HCT116 (cell line): ENCODE measurements around the gene DAO. TPM values are rescaled to one million over a fixed set of nuclear protein-coding genes. Genes with fewer than 3 reads are reported as not detected.

Source experiments
- ATAC-seq: fragments of 200-7000 bp; cut with Tn5 transposase; 2 replicates; pipeline ENCODE4 v1.9.1; 2020; ENCODE audit warnings: mild to moderate bottlenecking, moderate library complexity
- BruUV-seq: library from RNA; stranded (reverse); fragments of 400-500 nt; replicated peaks from 2 replicates; lab custom pipeline; 2021; lab: Mats Ljungman, UMichigan
- CTCF ChIA-PET: fragments of 300-600 bp; sonication (Branson Sonifier 250); formaldehyde crosslinking; loops from one replicate; lab custom pipeline; 2021; ENCODE audit warnings: antibody characterized with exemption; lab: Charles Lee
- POLR2A ChIA-PET: fragments of 300-600, 350-600 bp; sonication (Branson Sonifier 250); formaldehyde crosslinking; loops from one replicate; lab custom pipeline; 2021; ENCODE audit warnings: antibody characterized with exemption; lab: Charles Lee
- RAD21 ChIA-PET, 2 experiments: fragments of 300-600 bp; sonication (Branson Sonifier 250); formaldehyde crosslinking; loops; one replicate each; lab custom pipeline; 2023; ENCODE audit warnings: low total read pairs in 2 of 2; ENCODE audit not compliant: uncharacterized antibody in 2 of 2, unreplicated experiment in 2 of 2, low non-redundant PET in 1 of 2; lab: Charles Lee
- DNase-seq: peaks from one replicate; pipeline ENCODE4 v3.0.0-alpha.2; 2010; ENCODE audit warnings: low read depth, low spot score
- H2AFZ ChIP-seq: fragments of 200-600 bp; shearing (Covaris generic), sonication (generic); 2 replicates; pipeline ENCODE4 v1.6.1; 2017; ENCODE audit warnings: low read depth, mixed run types, mixed read lengths, antibody characterized with exemption, low read length; ENCODE audit not compliant: poor library complexity, severe bottlenecking
- H3K27ac ChIP-seq: 2 replicates; pipeline ENCODE4 v1.5.1; 2012; ENCODE audit warnings: low read depth, low read length
- H3K27me3 ChIP-seq: fragments of 200-600 bp; sonication (generic); 2 replicates; pipeline ENCODE4 v1.6.1; 2016; ENCODE audit warnings: mixed run types, low read length, mixed read lengths; ENCODE audit not compliant: insufficient read depth
- H3K36me3 ChIP-seq, 2 experiments: fragments of 200-500 bp in 1 of 2; fragments of 200-600 bp in 1 of 2; sonication (Bioruptor generic) in 1 of 2; sonication (generic) in 1 of 2; 2 replicates each; pipeline versions ENCODE4 v1.5.1 to v1.6.1; 2014 to 2016; ENCODE audit warnings: low read length in 2 of 2, inconsistent platforms in 1 of 2, mixed read lengths in 1 of 2, mixed run types in 1 of 2; ENCODE audit not compliant: insufficient read depth in 2 of 2, control insufficient read depth in 1 of 2
- H3K4me1 ChIP-seq, 2 experiments: fragments of 200-600 bp in 1 of 2; sonication (generic) in 1 of 2; 2 replicates each; pipeline versions ENCODE4 v1.5.1 to v1.6.1; 2012 to 2017; ENCODE audit warnings: low read length in 2 of 2, inconsistent platforms in 1 of 2, mild to moderate bottlenecking in 1 of 2, mixed read lengths in 1 of 2, mixed run types in 1 of 2, moderate library complexity in 1 of 2; ENCODE audit not compliant: insufficient read depth in 2 of 2, control insufficient read depth in 1 of 2
- H3K4me2 ChIP-seq: fragments of 200-600 bp; sonication (generic); 2 replicates; pipeline ENCODE4 v1.6.1; 2017; ENCODE audit warnings: mixed run types, low read length, mixed read lengths
- H3K4me3 ChIP-seq, 2 experiments: fragments of 200-600 bp in 1 of 2; sonication (generic) in 1 of 2; replicated peaks in 1 of 2; 2 replicates each; pipeline ENCODE4 v1.5.1; 2011 to 2016; ENCODE audit warnings: low read length in 2 of 2, control low read depth in 1 of 2, low read depth in 1 of 2, mild to moderate bottlenecking in 1 of 2, mixed read lengths in 1 of 2, mixed run types in 1 of 2
- H3K79me2 ChIP-seq: fragments of 200-600 bp; sonication (generic); 2 replicates; pipeline ENCODE4 v1.6.1; 2017; ENCODE audit warnings: mild to moderate bottlenecking, mixed run types, low read length, moderate library complexity, mixed read lengths; ENCODE audit not compliant: insufficient read depth
- H3K9ac ChIP-seq: fragments of 200-600 bp; sonication (generic); 2 replicates; pipeline ENCODE4 v1.6.1; 2016; ENCODE audit warnings: low read length, mixed read lengths
- H3K9me2 ChIP-seq: fragments of 200-600 bp; sonication (generic), shearing (Covaris generic); 2 replicates; pipeline ENCODE4 v1.6.1; 2017; ENCODE audit warnings: mixed run types, mild to moderate bottlenecking, moderate library complexity; ENCODE audit not compliant: insufficient read depth
- H3K9me3 ChIP-seq, 2 experiments: fragments of 200-500 bp in 1 of 2; fragments of 200-600 bp in 1 of 2; sonication (Bioruptor generic) in 1 of 2; sonication (generic) in 1 of 2; 2 replicates each; pipeline ENCODE4 v1.6.1; 2014 to 2017; ENCODE audit warnings: low read length in 2 of 2, mixed read lengths in 2 of 2, inconsistent platforms in 1 of 2, low read depth in 1 of 2, mild to moderate bottlenecking in 1 of 2, mixed run types in 1 of 2, moderate library complexity in 1 of 2; ENCODE audit not compliant: control insufficient read depth in 1 of 2, insufficient read depth in 1 of 2
- H4K20me1 ChIP-seq: fragments of 200-600 bp; sonication (generic), shearing (Covaris generic); 2 replicates; pipeline ENCODE4 v1.6.1; 2017; ENCODE audit warnings: mixed run types, mild to moderate bottlenecking, moderate library complexity; ENCODE audit not compliant: insufficient read depth
- ATF3 ChIP-seq: IDR thresholded peaks from 2 replicates; pipeline ENCODE4 v1.6.1; 2012
- CBX3 ChIP-seq: IDR thresholded peaks from 2 replicates; pipeline ENCODE4 v1.6.1; 2012; ENCODE audit warnings: low read depth
- CEBPB ChIP-seq: IDR thresholded peaks from 2 replicates; pipeline ENCODE4 v1.6.1; 2012; ENCODE audit warnings: low read depth
- CTCF ChIP-seq, 3 experiments: fragments of 200-600 bp in 1 of 3; sonication (generic) in 1 of 3; IDR thresholded peaks in 2 of 3; conservative IDR thresholded peaks in 1 of 3; 2 replicates each; pipeline ENCODE4 v1.5.1; 2012 to 2017; ENCODE audit warnings: low read depth in 2 of 3, low read length in 2 of 3, antibody characterized with exemption in 1 of 3, borderline replicate concordance in 1 of 3, control low read depth in 1 of 3, mild to moderate bottlenecking in 1 of 3, mixed read lengths in 1 of 3, mixed run types in 1 of 3, moderate library complexity in 1 of 3; ENCODE audit not compliant: insufficient read depth in 1 of 3
- EGR1 ChIP-seq: IDR thresholded peaks from 2 replicates; pipeline ENCODE4 v1.6.1; 2012; ENCODE audit warnings: low read depth
- EZH2phosphoT487 ChIP-seq: fragments of 200-600 bp; IDR thresholded peaks from 2 replicates; pipeline ENCODE4 v1.6.1; 2018; ENCODE audit warnings: antibody characterized with exemption, borderline replicate concordance
- FOSL1 ChIP-seq: IDR thresholded peaks from 2 replicates; pipeline ENCODE4 v1.6.1; 2012; ENCODE audit warnings: low read depth
- MAX ChIP-seq: IDR thresholded peaks from 2 replicates; pipeline ENCODE4 v1.6.1; 2012
- POLR2AphosphoS5 ChIP-seq: IDR thresholded peaks from 2 replicates; pipeline ENCODE4 v1.6.1; 2011; ENCODE audit warnings: mild to moderate bottlenecking, low read depth, low read length, moderate library complexity
- RAD21 ChIP-seq: IDR thresholded peaks from 2 replicates; pipeline ENCODE4 v1.6.1; 2012; ENCODE audit warnings: low read depth, mild to moderate bottlenecking
- REST ChIP-seq: IDR thresholded peaks from 2 replicates; pipeline ENCODE4 v1.6.1; 2012; ENCODE audit warnings: low read depth
- SRF ChIP-seq: IDR thresholded peaks from 2 replicates; pipeline ENCODE4 v1.6.1; 2012; ENCODE audit warnings: low read depth
- TCF7L2 ChIP-seq: IDR thresholded peaks from 2 replicates; pipeline ENCODE4 v1.7.0; 2011; ENCODE audit warnings: borderline replicate concordance, inconsistent platforms; ENCODE audit not compliant: insufficient read depth, insufficient read length; ENCODE audit errors: extremely low read depth
- YY1 ChIP-seq: IDR thresholded peaks from 2 replicates; pipeline ENCODE4 v1.6.1; 2011; ENCODE audit warnings: low read length, low read depth, moderate library complexity, mild to moderate bottlenecking; ENCODE audit not compliant: insufficient replicate concordance; ENCODE audit errors: extremely low read depth
- ZNF274 ChIP-seq: fragments of 200-500 bp; sonication (Bioruptor generic); IDR thresholded peaks from 2 replicates; pipeline ENCODE4 v1.6.1; 2014; ENCODE audit warnings: mild to moderate bottlenecking, low read depth, low read length, inconsistent platforms
- intact Hi-C: fragments of 100-400 bp; cut with micrococcal nuclease; formaldehyde crosslinking; loops from 2 replicates; pipeline ENCODE4 v1.10.0; 2022
- total RNA-seq: library from RNA; stranded (reverse); gene quantifications from one replicate; pipeline ENCODE4 v1.2.1, GENCODE V29; 2021; ENCODE audit not compliant: unreplicated experiment

The DAO gene
- total RNA-seq, 1 experiment from 2014 or later = not detected

GRCh38 chr12:108938247-108938924, 58.5 kb downstream of the DAO start:
- H3K4me1 ChIP-seq = peaks cover 0 to 4% of the 10 kb centered on the region in 2 experiments; a peak in 1 of 4 replicates
- ChIA-PET CTCF (no interaction called here), POLR2A (no interaction called here), RAD21 (no interaction called here)
- H2AFZ ChIP-seq = no peak overlapping the region
- TF ChIP-seq RAD21 = no peak
- no peak for TF ChIP-seq FOSL1
- TF ChIP-seq EGR1 = no peak
- no peak for TF ChIP-seq ZNF274
- TF ChIP-seq CEBPB = no peak
- TF ChIP-seq MAX = no peak
- TF ChIP-seq ATF3 = no peak
- TF ChIP-seq YY1 = no peak
- TF ChIP-seq TCF7L2 = no peak
- TF ChIP-seq POLR2AphosphoS5 = no peak
- no peak for TF ChIP-seq REST
- no peak for TF ChIP-seq CTCF (IDR thresholded peaks at IDR 0.05 in 2 of 3, conservative IDR thresholded peaks at IDR 0.05 in 1 of 3; ENCODE audit: borderline replicate concordance in 1 of 3, insufficient read depth in 1 of 3, low read depth in 2 of 3, low read length in 2 of 3)
- TF ChIP-seq SRF = no peak
- TF ChIP-seq EZH2phosphoT487 = no peak
- TF ChIP-seq CBX3 = no peak
- H3K27me3 ChIP-seq = no peaks in the 10 kb centered on the region
- H3K79me2 ChIP-seq = no peaks in the 10 kb centered on the region
- intact Hi-C loops = no loop called here
- no peak overlapping the region for H3K4me3 ChIP-seq
- no peak overlapping the region for H3K9ac ChIP-seq
- no peaks in the 10 kb centered on the region for H3K36me3 ChIP-seq
- H3K4me2 ChIP-seq = no peak overlapping the region
- no peak overlapping the region for H3K27ac ChIP-seq
- no peak for DNase-seq
- H3K9me2 ChIP-seq = no peaks in the 10 kb centered on the region
- no peak for ATAC-seq
- H3K9me3 ChIP-seq = no peaks in the 10 kb centered on the region
- no peaks in the 10 kb centered on the region for H4K20me1 ChIP-seq
- no TSS peak for BruUV-seq
